SK-N-SH (cell line): ENCODE data around the gene KRT81.

Experiments used
- CTCF ChIP-seq: fragments of 200-600 bp; sonication (generic); IDR thresholded peaks from 2 replicates; pipeline ENCODE4 v1.6.1; 2017; ENCODE audit warnings: antibody characterized with exemption, mild to moderate bottlenecking, moderate library complexity
- EZH2phosphoT487 ChIP-seq: fragments of 200-600 bp; sonication (generic); IDR thresholded peaks from 2 replicates; pipeline ENCODE4 v1.6.1; 2017; ENCODE audit warnings: low read depth, mixed run types, mild to moderate bottlenecking, antibody characterized with exemption, moderate library complexity, borderline replicate concordance
- FOXJ3 ChIP-seq: sonication (generic); formaldehyde crosslinking; IDR thresholded peaks from 2 replicates; pipeline ENCODE4 v1.5.1; 2020; ENCODE audit warnings: mild to moderate bottlenecking, missing genetic modification reagents
- GABPA ChIP-seq: IDR thresholded peaks from 2 replicates; pipeline ENCODE4 v1.4.0; 2012; ENCODE audit warnings: low read depth, mild to moderate bottlenecking
- MAX ChIP-seq: IDR thresholded peaks from 2 replicates; pipeline ENCODE4 v1.4.0; 2012; ENCODE audit warnings: low read depth
- MXI1 ChIP-seq: IDR thresholded peaks from 2 replicates; pipeline ENCODE4 v1.6.1; 2012; ENCODE audit warnings: mild to moderate bottlenecking, low read depth, low read length, improper control_type of control experiment
- RCOR1 ChIP-seq: fragments of 150-350 bp; IDR thresholded peaks from 2 replicates; pipeline ENCODE4 v1.6.1; 2017; ENCODE audit warnings: antibody characterized with exemption, low read length
- RFX5 ChIP-seq: IDR thresholded peaks from 2 replicates; pipeline ENCODE4 v1.6.1; 2012; ENCODE audit warnings: mild to moderate bottlenecking, improper control_type of control experiment, low read length
- RXRA ChIP-seq: IDR thresholded peaks from 2 replicates; pipeline ENCODE4 v1.4.0; 2012; ENCODE audit warnings: low read depth, mild to moderate bottlenecking, borderline replicate concordance
- TAF1 ChIP-seq: IDR thresholded peaks from 2 replicates; pipeline ENCODE4 v1.6.1; 2012; ENCODE audit warnings: low read depth, mild to moderate bottlenecking, low read length, moderate library complexity, borderline replicate concordance
- TCF12 ChIP-seq: IDR thresholded peaks from 2 replicates; pipeline ENCODE4 v1.4.0; 2012
- TF ChIP-seq, protein P1 (sequence below): IDR thresholded peaks from 2 replicates; pipeline ENCODE4; 2012
- TF ChIP-seq, protein P2 (sequence below): IDR thresholded peaks from 2 replicates; pipeline ENCODE4 v1.4.0; 2012; ENCODE audit warnings: low read depth, borderline replicate concordance

DNA sequence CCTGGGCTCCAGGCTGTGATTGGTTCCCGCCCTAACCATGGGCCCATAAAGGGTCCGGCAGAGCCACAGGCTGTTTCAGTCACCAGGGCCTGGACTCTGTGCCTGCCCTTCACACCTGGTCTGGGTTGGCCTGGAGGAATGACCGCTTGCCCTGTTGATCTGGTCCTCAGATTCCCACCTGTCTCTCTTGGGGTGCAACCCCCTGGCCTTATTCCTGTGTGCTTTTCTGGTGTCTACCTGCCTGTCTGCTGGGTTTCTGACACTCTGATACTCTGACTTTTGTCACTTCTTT is 32.8 kb upstream of the KRT81 start:
- TF ChIP-seq FOXJ3 (CRISPR knock-in tag) (no peak), TCF12 (no peak), CTCF (no peak), MXI1 (no peak), EZH2phosphoT487 (no peak), RCOR1 (no peak), RXRA (no peak), TAF1 (no peak), GABPA (no peak), RFX5 (no peak), MAX (no peak)
- TF ChIP-seq, protein P1, sequence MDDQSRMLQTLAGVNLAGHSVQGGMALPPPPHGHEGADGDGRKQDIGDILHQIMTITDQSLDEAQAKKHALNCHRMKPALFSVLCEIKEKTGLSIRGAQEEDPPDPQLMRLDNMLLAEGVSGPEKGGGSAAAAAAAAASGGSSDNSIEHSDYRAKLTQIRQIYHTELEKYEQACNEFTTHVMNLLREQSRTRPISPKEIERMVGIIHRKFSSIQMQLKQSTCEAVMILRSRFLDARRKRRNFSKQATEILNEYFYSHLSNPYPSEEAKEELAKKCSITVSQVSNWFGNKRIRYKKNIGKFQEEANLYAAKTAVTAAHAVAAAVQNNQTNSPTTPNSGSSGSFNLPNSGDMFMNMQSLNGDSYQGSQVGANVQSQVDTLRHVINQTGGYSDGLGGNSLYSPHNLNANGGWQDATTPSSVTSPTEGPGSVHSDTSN: no peak
- TF ChIP-seq, protein P2, sequence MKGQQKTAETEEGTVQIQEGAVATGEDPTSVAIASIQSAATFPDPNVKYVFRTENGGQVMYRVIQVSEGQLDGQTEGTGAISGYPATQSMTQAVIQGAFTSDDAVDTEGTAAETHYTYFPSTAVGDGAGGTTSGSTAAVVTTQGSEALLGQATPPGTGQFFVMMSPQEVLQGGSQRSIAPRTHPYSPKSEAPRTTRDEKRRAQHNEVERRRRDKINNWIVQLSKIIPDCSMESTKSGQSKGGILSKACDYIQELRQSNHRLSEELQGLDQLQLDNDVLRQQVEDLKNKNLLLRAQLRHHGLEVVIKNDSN: no peak
